ENCODE measurements around the gene VTI1A. TPM values are rescaled to one million over a fixed set of nuclear protein-coding genes. Genes with fewer than 3 reads are reported as not detected.

Gene VTI1A
- total and polyA plus RNA-seq, 9 of the 15 experiments (the other 6 are each of a cell fraction or from before 2014, with no cell fraction given) = 9.3 to 21.4 (median 16.0) TPM

DNA sequence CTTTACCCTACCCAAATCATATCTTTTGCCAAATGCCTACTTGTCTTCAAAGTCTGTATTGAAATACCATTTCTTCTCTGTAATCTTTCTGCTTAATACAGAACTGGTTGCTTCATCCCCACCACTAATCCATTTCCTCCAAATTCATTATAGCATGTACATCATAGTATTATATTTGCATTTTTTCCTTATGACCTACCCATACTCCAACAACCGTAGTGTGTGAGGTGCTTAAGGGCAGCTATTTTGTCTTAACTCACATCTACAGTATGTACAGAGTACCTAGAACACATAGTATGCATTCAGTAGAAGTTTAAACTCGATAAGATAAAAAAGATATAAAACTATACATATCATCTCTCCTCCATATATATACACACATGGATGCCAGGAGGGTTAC, 49.4 kb upstream of the VTI1A start:
- H3K4me1 ChIP-seq (replicated peaks in 1 of 2; ENCODE audit: control insufficient read depth in 2 of 2, insufficient read depth in 2 of 2, low read length in 2 of 2) = no peaks in the 10 kb centered on the region
- H3K27ac ChIP-seq (ENCODE audit: extremely low read depth, low read depth, low read length) = no peak overlapping the region
- ATAC-seq (no peak), FAIRE-seq (no peak), DNase-seq (ENCODE audit: extremely low read depth in 1 of 4, low spot score in 3 of 4) (no peak)
- intact Hi-C loops (cut with micrococcal nuclease) (no loop called here), in situ Hi-C loops (cut with MboI) (no loop called here)
- WGBS (ENCODE audit: insufficient coverage, low coverage, missing lambda C conversion rate) = 10% methylated on average over 2 of the region's 2 CpGs
- H3K27me3 ChIP-seq (ENCODE audit: control insufficient read depth in 2 of 2, insufficient read depth in 2 of 2, low read length in 2 of 2) = peaks cover 0 to 8% of the 10 kb centered on the region in 2 experiments; a peak in 2 of 5 replicates
- H3K4me2 ChIP-seq (ENCODE audit: insufficient read depth, low read length) = no peak overlapping the region
- no peaks in the 10 kb centered on the region for H3K79me2 ChIP-seq (ENCODE audit: control insufficient read depth, insufficient read depth, low read length)
- H3K9ac ChIP-seq (ENCODE audit: insufficient read depth in 1 of 2, low read depth in 2 of 2, low read length in 2 of 2) = no peak overlapping the region
- ChIA-PET CTCF (ENCODE audit: low intra/inter-chr PET ratio) (no interaction called here), POLR2A (no interaction called here)
- H4K20me1 ChIP-seq (replicated peaks; ENCODE audit: control insufficient read depth, insufficient read depth, low read length) = no peaks in the 10 kb centered on the region
- no peaks in the 10 kb centered on the region for H3K36me3 ChIP-seq (ENCODE audit: control insufficient read depth, insufficient read depth, low read length)
- no peak for TF ChIP-seq ZFPM2 (CRISPR knock-in tag; IDR thresholded peaks at IDR 0.05)
- no peak for TF ChIP-seq TAF7 (tag; IDR thresholded peaks at IDR 0.05)
- no peak for TF ChIP-seq SMARCA5 (IDR thresholded peaks at IDR 0.05)
- TF ChIP-seq PCBP2 (IDR thresholded peaks at IDR 0.05; ENCODE audit: low read depth, low read length, poor library complexity, severe bottlenecking) = no peak
- no peak for TF ChIP-seq ARHGAP35 (IDR thresholded peaks at IDR 0.05; ENCODE audit: partially characterized antibody)
- no peak for TF ChIP-seq MYC (IDR thresholded peaks at IDR 0.05; ENCODE audit: low read depth, low read length)
- no peak for TF ChIP-seq MYC (CRISPR knock-in tag; IDR thresholded peaks at IDR 0.05; ENCODE audit: borderline replicate concordance, low read depth)
- no peak for TF ChIP-seq HNRNPLL (IDR thresholded peaks at IDR 0.05; ENCODE audit: low read depth, low read length, poor library complexity, severe bottlenecking)
- TF ChIP-seq ZNF551 (CRISPR knock-in tag; IDR thresholded peaks at IDR 0.05) = no peak
- no peak for TF ChIP-seq SMC3 (conservative IDR thresholded peaks at IDR 0.05; ENCODE audit: insufficient read depth, low read depth, low read length)
- TF ChIP-seq STAT5A (IDR thresholded peaks at IDR 0.05; ENCODE audit: borderline replicate concordance, low read length) = no peak
- no peak for TF ChIP-seq CREM (IDR thresholded peaks at IDR 0.05; ENCODE audit: low read depth)
- no peak for TF ChIP-seq ZFP30 (CRISPR knock-in tag; IDR thresholded peaks at IDR 0.05; ENCODE audit: borderline replicate concordance)
- TF ChIP-seq XRCC4 (IDR thresholded peaks at IDR 0.05; ENCODE audit: extremely low read depth, insufficient read depth, insufficient read length) = no peak
- no peak for TF ChIP-seq TAF9B (IDR thresholded peaks at IDR 0.05; ENCODE audit: partially characterized antibody)
- TF ChIP-seq, protein P1, sequence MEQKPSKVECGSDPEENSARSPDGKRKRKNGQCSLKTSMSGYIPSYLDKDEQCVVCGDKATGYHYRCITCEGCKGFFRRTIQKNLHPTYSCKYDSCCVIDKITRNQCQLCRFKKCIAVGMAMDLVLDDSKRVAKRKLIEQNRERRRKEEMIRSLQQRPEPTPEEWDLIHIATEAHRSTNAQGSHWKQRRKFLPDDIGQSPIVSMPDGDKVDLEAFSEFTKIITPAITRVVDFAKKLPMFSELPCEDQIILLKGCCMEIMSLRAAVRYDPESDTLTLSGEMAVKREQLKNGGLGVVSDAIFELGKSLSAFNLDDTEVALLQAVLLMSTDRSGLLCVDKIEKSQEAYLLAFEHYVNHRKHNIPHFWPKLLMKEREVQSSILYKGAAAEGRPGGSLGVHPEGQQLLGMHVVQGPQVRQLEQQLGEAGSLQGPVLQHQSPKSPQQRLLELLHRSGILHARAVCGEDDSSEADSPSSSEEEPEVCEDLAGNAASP (IDR thresholded peaks at IDR 0.05) = no peak
- no peak for TF ChIP-seq SMAD1 (IDR thresholded peaks at IDR 0.05; ENCODE audit: low read depth, low read length, partially characterized antibody)
- no peak for TF ChIP-seq PTBP1 (IDR thresholded peaks at IDR 0.05; ENCODE audit: low read depth, low read length)
- TF ChIP-seq NFIX (CRISPR knock-in tag; IDR thresholded peaks at IDR 0.05; ENCODE audit: low read depth) = no peak
- no peak for TF ChIP-seq PURB (CRISPR knock-in tag; IDR thresholded peaks at IDR 0.05; ENCODE audit: low read depth)
- TF ChIP-seq, protein P2, sequence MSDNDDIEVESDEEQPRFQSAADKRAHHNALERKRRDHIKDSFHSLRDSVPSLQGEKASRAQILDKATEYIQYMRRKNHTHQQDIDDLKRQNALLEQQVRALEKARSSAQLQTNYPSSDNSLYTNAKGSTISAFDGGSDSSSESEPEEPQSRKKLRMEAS (CRISPR knock-in tag; IDR thresholded peaks at IDR 0.05) = no peak
- no TSS peak for BruUV-seq (replicated peaks)
- H2AFZ ChIP-seq (ENCODE audit: low read depth, low read length) = no peak overlapping the region
- no peak overlapping the region for H3K4me3 ChIP-seq
- H3K9me3 ChIP-seq (replicated peaks; ENCODE audit: control insufficient read depth, insufficient read depth, low read depth, low read length) = no peaks in the 10 kb centered on the region
- H3K9me1 ChIP-seq (ENCODE audit: control insufficient read depth, insufficient read depth, low read length) = no peaks in the 10 kb centered on the region

Measured in K562 (cell line).